OCI-LY1 (cell line): ENCODE data around the gene IRS1.

Experiments used
- EZH2 ChIP-seq: fragments of 200-600 bp; sonication (generic), shearing (Covaris generic); IDR thresholded peaks from 2 replicates; pipeline ENCODE4 v1.8.0; 2017; ENCODE audit warnings: borderline replicate concordance, mixed run types, mild to moderate bottlenecking, antibody characterized with exemption, low read length, moderate library complexity, mixed read lengths
- TF ChIP-seq, protein P1 (sequence below): fragments of 200-600 bp; sonication (generic), shearing (Covaris generic); IDR thresholded peaks from 2 replicates; pipeline ENCODE4 v1.5.1; 2017; ENCODE audit warnings: mild to moderate bottlenecking, antibody characterized with exemption, low read length, moderate library complexity, mixed read lengths

DNA sequence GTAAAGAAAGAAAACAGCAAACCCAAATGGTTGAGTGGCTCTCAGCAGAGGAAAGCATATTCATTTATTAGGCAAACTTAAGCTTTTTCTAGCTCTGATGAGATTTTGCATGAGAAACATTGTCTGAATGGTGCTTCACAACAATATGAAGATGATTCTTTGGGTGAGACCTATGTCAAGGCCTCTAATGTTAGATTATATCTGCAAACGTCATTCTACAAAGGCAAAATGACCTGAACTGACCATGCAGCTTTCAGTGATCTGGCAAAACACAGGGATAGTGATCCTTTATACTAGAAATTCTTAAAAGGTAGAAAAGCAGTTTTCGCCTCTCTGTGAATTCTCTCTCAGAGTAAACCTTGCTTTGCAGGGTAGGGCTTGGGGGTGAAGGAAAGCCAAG is 47.9 kb upstream of the IRS1 start:
- TF ChIP-seq, protein P1, sequence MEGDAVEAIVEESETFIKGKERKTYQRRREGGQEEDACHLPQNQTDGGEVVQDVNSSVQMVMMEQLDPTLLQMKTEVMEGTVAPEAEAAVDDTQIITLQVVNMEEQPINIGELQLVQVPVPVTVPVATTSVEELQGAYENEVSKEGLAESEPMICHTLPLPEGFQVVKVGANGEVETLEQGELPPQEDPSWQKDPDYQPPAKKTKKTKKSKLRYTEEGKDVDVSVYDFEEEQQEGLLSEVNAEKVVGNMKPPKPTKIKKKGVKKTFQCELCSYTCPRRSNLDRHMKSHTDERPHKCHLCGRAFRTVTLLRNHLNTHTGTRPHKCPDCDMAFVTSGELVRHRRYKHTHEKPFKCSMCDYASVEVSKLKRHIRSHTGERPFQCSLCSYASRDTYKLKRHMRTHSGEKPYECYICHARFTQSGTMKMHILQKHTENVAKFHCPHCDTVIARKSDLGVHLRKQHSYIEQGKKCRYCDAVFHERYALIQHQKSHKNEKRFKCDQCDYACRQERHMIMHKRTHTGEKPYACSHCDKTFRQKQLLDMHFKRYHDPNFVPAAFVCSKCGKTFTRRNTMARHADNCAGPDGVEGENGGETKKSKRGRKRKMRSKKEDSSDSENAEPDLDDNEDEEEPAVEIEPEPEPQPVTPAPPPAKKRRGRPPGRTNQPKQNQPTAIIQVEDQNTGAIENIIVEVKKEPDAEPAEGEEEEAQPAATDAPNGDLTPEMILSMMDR, result no peak
- TF ChIP-seq EZH2, result no peak
